IMR-90 (cell line): Measurements from ENCODE around the gene NKX2-1.
A peak's percentile ranks its signal among the peaks of the same experiment; 100 is the strongest.

Experiments
- CHD1 ChIP-seq: IDR thresholded peaks from 2 replicates; pipeline ENCODE4 v1.6.1; 2012; ENCODE audit warnings: low read depth, low read length, improper control_type of control experiment
- CTCF ChIP-seq: conservative IDR thresholded peaks from 2 replicates; pipeline ENCODE4 v1.5.1; 2012; ENCODE audit warnings: mild to moderate bottlenecking, low read depth, low read length, improper control_type of control experiment
- MXI1 ChIP-seq: IDR thresholded peaks from 2 replicates; pipeline ENCODE4 v1.6.1; 2012; ENCODE audit warnings: low read depth, mild to moderate bottlenecking, low read length, moderate library complexity, borderline replicate concordance
- RAD21 ChIP-seq: IDR thresholded peaks from 2 replicates; pipeline ENCODE4 v1.6.1; 2012; ENCODE audit warnings: low read length, improper control_type of control experiment
- SMC3 ChIP-seq: fragments of 150-350 bp; IDR thresholded peaks from 2 replicates; pipeline ENCODE4 v1.6.1; 2016; ENCODE audit warnings: low read depth, mild to moderate bottlenecking, antibody characterized with exemption, low read length, moderate library complexity
- USF2 ChIP-seq: fragments of 150-350 bp; IDR thresholded peaks from 2 replicates; pipeline ENCODE4 v1.6.1; 2017; ENCODE audit warnings: mild to moderate bottlenecking, antibody characterized with exemption, low read length, low read depth

GRCh38 chr14:36524874-36525745, 5.1 kb upstream of the NKX2-1 start:
- TF ChIP-seq CTCF: peak; percentile 27; the same call in 1 of the 2 replicates
- no peak for TF ChIP-seq SMC3
- no peak for TF ChIP-seq RAD21
- no peak for TF ChIP-seq CHD1
- no peak for TF ChIP-seq USF2
- TF ChIP-seq MXI1: no peak
